SH-SY5Y (cell line): Measurements from ENCODE around the gene GSAP.

ENCODE experiments used
- GATA2 ChIP-seq: IDR thresholded peaks from 2 replicates; pipeline ENCODE4 v1.6.1; 2011; ENCODE audit warnings: mild to moderate bottlenecking, low read depth, low read length
- GATA3 ChIP-seq: IDR thresholded peaks from 2 replicates; pipeline ENCODE4 v1.6.1; 2011; ENCODE audit warnings: low read depth, mild to moderate bottlenecking, low read length, moderate library complexity

DNA sequence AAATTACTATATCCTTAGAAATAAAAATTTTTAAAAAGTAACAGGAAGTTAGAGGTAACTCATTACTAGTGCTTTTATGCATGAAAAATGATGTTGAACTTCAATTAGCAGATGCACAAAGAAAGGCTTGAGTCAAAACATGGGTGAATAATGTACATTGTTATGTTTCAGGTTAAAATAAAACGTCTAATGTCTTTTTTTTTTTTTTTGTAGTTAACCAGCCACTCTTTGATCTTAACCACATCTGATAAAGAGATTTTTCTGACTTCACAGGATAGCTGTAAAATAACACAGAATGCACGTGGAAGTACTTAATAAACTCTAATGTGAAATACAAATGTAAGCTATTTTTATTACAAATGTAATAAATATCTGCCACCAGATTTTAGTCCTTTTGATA, 61.7 kb downstream of the GSAP start:
- TF ChIP-seq GATA3 (no peak), GATA2 (no peak)
